Activated CD4-positive, alpha-beta T cell treated with anti-CD3 and anti-CD28 coated beads, Interleukin-2, amount 50 U/mL, for 24 hours (primary cell): ENCODE results near the gene CA10.

Source experiments
- DNase-seq, 2 donors: peaks; one replicate each; pipeline ENCODE4 v3.0.0-alpha.2; 2020; ENCODE audit warnings: low read depth in 1 of 2, low spot score in 1 of 2

The CA10 gene

DNA sequence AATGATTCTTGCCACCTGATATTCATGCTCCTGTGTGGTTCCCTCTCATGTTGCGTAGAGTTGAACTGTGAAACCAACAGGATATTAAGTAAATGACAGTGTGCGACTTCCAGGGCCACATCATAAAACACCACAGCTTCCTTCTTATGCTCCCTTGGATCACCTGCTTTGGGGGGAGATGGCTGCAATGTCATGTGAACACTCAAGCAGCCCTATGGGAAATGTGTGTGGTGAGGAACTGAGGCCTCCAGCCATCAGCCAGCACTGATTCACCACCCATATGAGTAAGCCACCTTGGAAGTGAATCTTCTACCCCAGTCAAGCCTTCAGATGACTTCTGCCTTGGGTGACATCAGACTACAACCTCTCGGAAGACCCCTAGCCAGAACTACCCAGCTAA lies 470.6 kb downstream of the CA10 start:
- DNase-seq, result no peak

DNA sequence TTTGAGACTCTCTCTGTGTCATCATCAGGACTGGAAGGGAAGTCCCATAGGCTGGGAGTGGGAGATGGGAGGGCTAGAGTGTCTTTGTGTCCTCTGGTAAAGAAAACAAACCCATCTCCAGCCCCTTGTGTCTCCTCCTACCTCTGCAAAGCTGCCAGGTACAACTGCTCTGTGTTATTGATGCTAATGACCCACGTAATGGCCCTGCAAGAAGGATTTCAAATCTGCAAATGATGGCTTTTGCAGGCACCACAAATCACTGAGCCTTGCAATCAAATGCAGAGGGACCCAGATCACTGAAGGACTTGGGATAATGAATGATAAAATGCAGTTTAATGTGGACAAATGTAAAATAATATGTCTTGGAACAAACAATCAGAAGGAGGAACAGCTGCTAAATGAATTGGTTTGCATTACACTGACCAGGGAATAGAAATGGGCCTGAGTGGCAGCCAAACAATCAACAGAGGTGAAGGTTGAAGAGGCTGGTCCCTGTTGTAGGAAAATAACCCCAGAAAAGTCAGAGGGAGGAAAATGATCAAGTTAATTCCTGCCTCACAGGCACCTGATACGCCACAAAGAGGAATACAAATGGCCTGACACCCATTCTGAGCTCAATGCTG lies 473.1 kb downstream of the CA10 start:
- no peak for DNase-seq

DNA sequence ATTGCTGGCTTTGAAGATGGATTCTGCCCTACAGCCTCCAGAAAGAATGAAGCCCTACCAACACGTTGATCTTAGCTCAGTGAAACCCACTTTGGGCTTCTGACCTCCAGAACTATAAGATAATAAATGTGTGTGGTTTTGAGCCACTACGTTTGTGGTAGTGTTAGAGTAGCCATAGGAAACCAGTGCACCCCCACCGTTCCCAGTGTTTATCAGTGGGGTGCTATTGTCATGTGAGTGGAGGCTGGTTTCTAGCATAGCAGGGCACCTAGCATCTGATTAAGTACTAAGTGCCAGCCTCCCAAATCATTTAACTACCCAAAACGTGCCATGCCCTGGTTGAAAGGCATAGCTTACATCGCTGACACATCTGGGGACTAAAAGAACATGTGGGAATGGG lies 474.3 kb downstream of the CA10 start:
- no peak for DNase-seq

DNA sequence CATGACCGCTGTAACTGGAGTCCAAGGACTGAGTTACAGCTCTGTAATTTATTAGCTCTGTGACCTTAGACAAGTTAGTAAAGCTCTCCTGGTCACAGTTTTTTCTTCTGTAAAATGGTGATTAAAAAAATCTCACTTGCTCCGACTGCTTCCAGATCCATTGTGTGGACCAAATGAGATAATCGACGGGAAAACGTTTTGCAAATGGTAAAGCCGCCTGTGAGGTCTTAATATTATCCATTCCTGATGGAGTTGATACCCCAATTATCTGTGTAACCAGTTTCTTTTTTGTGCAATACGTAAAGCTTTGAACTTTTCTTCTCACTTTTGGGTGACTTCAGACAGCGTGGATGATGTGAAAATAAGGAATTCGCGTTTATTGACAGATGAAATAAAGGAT lies 475.2 kb downstream of the CA10 start:
- no peak for DNase-seq

DNA sequence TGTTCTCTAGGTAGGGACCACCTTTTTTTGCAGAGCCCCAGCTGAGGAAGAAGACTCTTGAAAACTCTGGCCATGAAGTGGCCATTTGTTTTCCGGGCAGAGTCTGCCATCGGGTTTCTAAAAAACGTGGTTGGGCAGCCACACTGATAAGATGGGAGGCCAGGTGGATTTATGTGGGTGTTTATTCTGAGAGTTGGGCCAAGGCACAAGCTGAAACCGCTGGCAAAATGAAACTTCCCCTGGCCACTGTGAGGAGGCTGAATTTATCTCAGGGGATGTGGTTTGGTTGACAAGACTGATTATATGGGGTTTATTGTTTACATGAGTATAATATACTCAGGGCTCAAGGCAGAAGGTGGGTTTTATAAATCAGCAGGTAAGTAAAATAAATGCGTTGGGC lies 476.4 kb downstream of the CA10 start:
- DNase-seq, result no peak

DNA sequence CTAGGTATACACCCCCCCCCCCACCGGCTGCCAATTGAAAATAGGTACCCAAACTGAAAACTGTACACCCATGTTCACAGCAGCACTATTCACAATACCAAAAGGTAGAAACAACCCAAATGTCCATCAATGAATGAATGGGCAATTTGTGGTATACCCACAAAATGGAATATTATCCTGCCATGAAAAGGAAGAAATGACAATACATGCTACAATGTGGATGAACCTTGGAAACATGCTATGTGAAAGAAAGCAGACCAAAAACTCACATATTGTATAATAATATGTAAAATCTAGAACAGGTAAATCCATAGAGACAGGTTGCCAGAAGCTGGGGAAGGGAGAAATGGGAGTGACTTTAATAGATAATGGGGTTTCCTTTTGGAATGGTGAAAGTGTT lies 480.6 kb downstream of the CA10 start:
- DNase-seq, result no peak

DNA sequence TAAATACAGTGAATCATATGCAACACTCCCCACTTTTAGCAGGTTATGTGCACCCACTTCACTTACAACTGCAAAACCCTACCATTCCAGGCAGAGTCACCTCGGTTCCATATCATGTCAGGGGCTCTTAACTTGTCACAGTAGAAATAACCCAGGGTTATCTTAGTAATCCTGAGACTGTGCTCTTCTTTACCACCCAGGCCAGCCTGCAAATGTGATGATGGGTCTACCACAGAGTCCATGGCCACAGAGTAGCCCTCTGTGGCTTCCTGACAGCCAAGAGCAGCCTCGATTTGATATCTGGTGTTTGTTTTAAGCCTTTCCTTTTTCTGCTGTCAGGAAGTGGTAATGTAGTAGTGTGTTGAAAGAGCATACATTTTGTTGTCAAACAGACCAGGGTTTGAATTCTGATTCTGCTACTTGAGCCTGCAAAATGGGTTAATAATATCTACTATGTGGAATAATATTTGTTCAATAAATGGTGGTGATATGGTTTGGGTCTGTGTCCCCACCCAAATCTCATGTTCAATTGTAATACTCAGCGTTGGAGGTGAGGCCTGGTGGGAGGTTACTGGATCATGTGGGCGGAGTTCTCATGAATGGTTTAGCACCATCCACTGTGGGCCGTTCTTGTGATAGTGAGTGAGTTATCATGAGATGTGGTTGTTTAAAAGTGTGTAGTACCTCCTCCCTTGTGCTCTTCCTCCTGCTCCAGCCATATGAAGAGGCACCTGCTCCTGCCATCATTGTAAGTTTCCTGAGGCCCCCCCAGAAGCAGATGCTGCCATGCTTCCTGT lies 481.6 kb downstream of the CA10 start:
- no peak for DNase-seq

DNA sequence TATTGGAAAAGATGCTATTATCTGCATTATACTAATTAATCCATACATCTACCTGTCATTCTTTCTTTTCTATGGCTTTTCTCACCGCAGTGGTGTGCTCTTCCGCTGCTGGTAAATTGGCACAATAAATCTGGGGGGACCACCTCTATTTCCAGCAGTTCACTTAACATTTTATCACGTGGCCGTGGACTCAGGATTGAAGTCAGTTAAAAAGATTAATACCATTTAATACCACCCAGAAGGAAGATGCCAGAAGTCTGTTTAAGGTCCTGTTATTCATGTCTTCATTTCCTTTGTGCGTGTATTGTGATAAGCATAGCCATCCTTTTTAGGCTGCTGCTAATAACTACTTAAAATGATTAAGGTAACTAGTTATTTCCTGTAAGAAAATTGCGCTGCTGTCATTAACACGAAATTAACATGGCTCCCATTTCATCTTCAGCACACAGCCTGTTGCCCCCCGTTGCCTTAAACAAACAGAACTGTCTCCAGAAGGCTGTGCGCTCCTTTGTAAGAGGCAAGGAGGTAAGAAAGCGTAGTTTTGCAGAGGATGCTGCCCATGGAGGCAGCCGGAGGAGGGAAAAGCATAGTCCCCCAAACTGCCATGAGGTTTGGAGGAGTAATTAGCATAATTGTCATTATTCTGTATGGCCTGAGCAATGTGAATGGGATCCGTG lies 483.8 kb downstream of the CA10 start:
- DNase-seq, result no peak

DNA sequence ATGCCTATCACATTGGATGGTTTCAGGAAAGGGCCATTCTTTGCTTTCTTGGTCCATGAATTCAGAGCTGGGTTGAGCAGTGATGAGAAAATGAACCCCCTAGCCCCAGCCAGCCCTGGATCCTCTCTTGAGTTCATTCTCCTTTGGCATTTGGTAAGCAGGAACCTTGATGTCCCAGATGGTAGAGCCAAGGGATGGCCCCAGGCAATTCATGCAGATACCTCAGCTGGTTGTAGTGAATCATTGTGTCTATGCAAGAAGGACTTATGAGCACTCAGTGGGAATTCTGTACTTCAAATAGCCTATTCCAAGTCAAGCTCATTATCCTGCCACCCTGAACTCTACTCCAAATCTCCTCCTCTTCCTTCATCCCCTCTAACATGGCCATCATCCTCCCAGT lies 485.4 kb downstream of the CA10 start:
- DNase-seq, result no peak

DNA sequence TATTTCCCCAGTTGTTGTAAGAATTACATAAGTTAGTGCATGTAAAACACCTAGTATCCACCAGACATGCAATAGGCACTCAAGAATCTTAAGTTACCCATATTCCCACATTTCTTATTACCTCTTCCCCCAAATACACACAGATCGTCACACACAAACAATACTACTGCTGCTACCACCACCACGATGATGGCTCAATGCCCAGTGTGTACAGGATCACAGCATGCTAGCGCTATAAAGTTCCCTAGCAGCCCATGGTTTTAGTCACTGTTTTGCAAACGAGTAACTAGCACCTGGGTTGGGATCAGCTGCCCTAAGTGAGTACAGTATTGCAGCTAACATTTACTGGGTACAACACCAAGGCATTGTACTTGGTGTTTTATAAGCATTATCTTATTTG lies 486.4 kb downstream of the CA10 start:
- DNase-seq, result no peak

DNA sequence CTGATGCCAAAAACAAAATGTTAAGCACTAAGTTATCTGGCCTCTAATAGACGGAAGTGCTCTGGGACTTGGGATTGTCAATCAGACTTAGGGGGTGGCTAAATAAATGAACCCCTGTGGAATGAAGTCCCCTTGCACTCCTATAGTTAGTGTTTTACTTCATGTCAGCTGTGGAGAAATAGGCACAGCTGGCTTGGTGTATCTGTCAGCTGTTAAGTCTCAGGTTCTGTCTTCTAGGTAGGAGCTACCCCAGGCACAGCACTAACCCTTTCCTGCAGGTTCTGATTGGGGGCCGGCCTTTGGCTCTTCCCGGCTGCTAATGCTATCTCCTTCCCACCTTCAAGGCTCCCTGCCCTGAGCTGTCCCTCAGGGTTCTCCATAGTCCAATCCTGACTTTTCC lies 487.6 kb downstream of the CA10 start:
- no peak for DNase-seq

DNA sequence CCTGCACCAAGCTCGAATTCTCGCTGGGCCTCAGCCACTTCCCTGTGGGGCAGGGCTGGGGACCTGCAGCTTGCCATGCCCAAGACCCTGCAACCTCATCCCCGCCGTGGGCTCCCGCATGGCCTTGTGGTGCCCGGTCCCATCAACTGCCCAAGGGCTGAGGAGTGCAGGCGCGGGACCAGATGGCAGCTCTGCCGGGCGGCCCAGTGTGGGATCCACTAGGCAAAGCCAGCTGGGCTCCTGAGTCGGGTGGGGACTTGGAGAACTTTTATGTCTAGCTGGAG lies 489.6 kb downstream of the CA10 start:
- DNase-seq, result no peak

DNA sequence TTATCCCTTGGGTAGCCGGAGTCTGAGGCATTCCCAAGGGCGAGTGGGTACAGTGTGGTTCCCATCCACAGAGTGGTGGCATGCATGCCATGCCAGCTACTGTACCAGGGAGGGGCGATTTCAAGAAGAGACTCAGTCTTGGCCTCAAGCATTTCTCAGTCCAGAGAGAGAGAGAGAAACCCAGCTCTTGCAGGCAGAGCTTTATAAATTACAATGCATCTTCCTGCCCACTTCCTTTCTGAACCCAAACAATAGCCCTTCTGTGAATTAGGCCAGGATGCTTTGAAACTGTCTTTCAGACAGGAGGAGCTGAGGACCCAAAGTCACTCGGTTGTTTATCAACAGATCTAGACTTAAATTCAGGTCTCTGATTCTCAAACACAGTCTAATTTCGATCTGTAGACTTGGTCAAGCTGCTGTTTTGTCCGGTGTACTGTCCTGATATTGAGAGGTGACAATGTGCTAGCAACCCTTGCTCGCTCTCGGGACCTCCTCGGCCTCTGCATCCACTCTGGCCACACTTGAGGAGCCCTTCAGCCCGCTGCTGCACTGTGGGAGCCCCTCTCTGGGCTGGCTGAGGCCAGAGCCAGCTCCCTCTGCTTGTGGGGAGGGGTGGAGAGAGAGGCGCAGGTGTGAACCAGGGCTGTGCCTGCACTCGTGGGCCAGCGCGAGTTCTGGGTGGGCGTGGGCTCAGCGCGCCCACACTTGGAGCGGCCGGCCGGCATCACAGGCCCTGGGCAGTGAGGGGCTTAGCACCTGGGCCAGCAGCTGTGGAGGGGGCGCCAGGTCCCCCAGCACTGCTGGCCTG lies 490.2 kb downstream of the CA10 start:
- DNase-seq, result no peak

DNA sequence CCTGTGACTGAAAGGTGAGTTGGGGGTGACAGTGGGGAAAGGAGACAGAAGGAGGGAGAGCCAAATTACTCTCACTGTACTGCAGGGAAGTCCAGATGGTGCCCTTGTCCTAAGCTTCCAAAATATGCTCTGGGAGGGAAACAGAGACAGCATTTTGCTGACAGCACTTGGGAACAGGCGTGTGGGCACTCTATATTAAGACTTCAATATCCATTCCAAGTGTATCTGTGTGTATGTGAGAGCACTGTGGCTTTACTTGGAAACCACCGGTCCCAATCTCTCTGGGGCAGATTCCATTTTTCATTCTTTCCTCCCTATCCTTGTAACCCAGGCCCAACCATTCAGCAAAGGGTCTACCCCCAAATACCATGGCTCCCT lies 490.8 kb downstream of the CA10 start:
- DNase-seq, result no peak

DNA sequence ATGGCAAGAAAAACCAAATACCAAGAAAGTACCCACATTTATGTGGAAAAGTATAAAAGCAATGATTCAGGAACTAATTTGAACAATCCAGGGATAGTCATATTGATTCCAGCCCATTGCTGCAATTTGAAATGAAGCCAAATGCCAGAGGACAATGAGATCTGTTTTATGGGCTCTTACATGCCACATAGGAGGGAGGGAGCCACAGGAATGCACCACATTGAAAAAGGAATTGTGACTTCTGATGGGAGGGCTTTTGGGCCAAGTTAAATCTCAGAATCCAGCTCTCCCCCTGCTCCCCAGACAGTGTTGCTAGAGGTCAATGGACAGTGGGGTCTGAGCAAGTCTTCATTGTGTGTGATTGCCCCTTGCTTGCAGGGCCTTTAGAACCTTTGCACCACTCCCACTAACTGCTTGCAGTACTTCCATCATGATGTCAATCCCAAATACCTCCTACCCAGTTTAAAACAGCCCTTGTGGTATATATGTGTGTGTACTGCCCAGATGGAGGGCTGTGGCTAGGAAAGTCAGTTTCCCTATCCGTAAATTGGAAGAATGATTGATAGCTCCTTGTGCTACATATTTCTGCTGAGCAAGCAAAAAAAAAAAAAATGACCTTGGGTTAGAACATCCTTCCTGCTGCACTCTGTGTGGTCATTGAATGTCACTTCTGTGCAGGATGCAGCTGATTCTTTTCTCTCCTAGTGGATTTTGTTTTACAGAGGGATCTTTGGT lies 491.4 kb downstream of the CA10 start:
- DNase-seq, result no peak

DNA sequence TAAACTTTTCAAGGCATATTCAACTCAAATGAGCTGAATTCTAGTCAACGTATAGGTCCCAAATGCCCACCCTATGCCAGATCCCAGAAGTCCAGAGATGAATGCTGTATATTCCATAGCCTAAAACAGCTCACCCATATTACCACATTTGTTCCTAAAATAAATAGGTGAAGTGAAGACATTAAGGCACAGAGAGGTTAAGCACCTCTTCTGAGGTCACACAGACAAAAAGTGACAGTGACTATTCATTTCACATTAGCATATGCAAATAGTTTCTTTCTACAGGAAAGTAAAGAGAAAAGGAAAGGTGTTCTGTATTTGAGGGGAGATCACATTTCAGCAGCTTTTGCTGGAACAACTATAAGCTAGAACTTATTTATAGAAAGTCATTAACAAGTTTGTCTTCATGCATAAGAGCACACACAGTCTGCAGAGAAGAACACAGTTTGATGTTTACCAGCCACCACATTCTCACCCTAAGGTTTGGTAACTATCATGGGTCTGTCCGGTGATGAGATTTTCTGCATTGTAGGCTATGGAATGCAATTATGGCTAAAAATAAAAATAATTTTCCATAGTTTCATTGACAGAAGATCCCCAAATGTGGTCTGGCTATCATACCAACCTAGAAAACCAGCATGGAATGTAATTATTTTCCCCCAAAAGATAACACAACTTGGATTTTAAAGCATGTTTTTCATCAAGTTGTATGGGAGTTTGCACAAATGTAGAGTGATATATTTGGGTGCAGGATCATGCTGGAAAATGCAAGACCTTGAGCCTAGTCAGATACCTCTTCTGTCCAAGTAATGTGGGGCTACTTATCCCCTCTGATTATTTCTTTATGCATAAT lies 496.1 kb downstream of the CA10 start:
- DNase-seq, result no peak

DNA sequence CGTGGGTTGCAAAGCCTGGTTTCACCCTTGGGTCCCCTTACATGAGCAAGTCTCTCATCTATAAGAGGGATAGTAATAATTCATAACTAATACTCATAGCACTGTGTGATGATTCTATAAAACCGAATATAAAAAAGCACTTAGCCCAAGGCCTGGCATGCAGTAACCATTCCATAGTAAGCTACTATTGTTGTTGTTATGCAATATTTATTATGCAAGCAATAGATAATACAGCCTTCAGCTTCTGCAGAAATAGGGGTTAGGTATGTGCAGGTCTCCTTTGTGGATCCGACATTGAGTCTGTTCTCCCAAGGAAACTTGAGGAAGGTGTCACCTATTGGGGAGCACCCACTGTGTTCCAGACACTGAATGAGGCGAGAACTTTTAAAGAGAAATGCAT lies 497.1 kb downstream of the CA10 start:
- DNase-seq, result no peak

DNA sequence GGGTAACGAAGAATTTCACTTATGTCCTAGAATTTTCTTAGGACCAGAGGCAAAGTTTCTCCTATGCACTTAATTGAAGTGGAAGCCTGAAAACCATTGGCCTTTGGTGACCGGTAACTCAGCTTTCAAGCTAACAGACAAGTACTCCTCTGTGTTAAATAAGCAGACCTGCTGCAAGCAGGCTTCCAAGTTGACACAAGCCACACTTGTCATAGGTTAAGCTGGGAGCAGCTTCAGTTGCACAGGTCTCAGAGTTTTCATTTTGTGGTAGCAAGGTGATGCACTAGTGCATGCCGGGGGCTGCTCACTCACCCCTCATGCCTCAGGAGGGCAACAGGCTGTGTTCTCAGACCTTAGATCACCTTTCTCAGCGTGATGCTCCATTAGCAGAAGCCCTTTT lies 498.2 kb downstream of the CA10 start:
- no peak for DNase-seq

DNA sequence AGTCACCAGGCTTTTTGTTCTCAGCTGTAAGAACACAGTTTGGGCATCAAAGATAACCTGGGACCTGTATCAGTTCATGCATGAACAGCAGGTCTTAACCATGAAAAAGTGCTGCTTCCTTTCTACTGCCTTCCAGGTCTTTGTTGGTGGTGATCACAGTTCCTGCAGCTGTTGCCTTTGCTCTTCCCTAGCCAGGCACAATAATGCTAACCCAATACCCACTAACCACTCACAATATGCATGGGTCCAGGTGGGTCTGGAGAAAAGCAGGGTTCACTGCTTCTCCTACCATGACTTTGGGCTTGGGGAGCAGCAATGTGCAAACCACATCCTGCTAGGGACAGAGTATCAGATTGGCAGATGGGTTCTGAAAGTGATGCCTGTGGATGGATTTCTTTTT lies 501.3 kb downstream of the CA10 start:
- DNase-seq, result no peak

DNA sequence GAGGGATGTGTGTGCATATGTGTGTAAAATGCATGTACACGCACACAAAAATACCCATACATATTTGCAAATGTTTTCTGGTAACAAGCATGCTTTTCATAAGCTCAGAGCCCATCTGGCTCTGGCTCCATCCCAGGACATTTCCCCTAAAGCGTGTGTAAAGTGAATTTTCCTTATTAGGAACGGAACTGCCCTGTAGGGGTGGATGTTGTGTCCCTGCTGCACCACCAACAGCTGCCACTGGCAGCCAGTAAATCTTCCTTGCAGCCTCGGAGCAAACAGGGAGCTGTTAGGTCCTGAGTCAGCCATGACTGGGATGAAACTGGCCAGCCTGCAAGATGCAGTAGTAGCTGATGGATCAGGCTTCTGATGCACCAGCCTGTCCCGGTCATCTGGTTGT lies 504.6 kb downstream of the CA10 start:
- no peak for DNase-seq
